ENCODE data around the gene OPN4.

DNA sequence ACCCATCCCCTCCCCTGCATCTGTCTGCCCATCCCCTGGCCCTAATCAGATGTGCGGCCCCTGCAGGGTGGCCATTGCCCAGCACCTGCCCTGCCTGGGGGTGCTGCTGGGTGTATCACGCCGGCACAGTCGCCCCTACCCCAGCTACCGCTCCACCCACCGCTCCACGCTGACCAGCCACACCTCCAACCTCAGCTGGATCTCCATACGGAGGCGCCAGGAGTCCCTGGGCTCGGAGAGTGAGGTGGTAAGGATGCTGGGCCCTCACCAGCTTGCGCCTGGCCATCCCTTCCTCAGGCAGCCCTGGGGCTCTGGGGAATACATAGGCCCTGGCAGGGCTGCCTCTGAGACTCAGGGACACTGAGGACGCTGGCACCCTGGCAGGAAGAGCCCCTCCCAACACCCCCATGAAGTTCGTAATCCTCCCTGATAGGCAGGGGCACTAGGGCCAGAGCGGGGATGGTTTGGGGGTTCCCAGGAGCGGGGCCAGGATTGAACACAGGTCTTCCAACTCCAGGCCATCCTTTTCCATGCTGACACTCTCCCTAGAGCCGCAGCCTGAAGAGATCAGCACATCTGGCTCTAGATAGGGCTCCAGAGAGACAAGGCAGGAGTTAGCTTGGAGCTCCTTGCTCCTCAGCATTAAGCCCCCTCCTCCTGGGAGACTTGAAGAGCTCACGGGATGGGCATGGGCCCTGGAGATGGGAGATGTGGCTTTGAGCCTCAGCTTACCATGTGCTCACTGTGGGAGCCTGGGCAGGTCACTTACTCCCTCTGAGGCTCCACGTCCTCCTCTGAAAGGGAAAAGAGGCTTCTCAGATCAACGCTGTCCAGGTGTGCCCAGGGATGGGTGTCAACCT is 8.1 kb downstream of the OPN4 start:
- TF ChIP-seq CTCF (IDR thresholded peaks at IDR 0.05): no peak
- no peak for TF ChIP-seq POLR2AphosphoS5 (IDR thresholded peaks at IDR 0.05)
